Measurements from ENCODE around the gene MAP7.

DNA sequence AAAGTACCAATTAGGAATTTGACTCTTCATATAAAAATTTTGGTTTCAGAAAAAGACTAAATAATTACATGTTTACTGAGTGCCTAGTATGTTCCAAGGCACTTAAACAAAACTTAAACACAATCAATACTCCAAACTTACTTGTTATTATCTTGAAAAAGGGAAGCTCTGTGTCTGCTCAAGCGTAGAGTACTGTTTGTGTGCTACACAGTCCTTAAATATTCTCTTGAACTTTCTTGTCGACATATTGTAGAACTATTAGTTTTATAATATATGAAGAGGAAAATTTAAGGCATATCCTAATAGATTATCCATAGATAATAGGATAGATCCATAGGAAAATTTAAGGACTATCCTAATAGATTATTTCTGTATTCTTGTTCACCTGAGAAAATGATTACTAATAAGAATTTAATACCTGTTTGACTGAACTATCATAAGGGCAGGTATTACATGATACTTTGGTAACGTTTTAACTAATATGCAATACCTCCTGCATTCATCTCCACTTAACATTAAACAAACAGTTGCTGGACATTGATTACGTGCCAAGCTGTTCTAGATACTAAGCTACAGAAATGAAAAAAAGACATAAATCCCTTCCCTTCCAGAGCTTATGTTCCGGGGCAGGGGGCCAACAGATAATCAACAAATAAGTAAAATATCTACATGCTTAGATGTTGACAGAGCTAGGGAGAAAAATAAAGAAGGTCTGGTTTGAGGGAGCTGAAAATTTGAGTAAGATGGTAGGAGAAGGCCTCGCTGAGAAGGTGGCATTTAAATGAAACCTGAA is 145.4 kb downstream of the MAP7 start:
- TF ChIP-seq, protein P1, sequence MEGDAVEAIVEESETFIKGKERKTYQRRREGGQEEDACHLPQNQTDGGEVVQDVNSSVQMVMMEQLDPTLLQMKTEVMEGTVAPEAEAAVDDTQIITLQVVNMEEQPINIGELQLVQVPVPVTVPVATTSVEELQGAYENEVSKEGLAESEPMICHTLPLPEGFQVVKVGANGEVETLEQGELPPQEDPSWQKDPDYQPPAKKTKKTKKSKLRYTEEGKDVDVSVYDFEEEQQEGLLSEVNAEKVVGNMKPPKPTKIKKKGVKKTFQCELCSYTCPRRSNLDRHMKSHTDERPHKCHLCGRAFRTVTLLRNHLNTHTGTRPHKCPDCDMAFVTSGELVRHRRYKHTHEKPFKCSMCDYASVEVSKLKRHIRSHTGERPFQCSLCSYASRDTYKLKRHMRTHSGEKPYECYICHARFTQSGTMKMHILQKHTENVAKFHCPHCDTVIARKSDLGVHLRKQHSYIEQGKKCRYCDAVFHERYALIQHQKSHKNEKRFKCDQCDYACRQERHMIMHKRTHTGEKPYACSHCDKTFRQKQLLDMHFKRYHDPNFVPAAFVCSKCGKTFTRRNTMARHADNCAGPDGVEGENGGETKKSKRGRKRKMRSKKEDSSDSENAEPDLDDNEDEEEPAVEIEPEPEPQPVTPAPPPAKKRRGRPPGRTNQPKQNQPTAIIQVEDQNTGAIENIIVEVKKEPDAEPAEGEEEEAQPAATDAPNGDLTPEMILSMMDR (conservative IDR thresholded peaks at IDR 0.05) = no peak
- no peak for TF ChIP-seq EZH2 (IDR thresholded peaks at IDR 0.05; ENCODE audit: low read depth)

All from PC-9 (cell line).